ELR (cell line): ENCODE data around the gene WNK3.
"Not testable (repeated sequence)": the region's sequence is repeated elsewhere in the genome, so short reads cannot be mapped to it uniquely, and the experiment has no call there.

ENCODE experiments used
- DNase-seq: peaks from one replicate; pipeline ENCODE4 v3.0.0-alpha.2; 2015; ENCODE audit warnings: low read depth

The WNK3 gene

DNA sequence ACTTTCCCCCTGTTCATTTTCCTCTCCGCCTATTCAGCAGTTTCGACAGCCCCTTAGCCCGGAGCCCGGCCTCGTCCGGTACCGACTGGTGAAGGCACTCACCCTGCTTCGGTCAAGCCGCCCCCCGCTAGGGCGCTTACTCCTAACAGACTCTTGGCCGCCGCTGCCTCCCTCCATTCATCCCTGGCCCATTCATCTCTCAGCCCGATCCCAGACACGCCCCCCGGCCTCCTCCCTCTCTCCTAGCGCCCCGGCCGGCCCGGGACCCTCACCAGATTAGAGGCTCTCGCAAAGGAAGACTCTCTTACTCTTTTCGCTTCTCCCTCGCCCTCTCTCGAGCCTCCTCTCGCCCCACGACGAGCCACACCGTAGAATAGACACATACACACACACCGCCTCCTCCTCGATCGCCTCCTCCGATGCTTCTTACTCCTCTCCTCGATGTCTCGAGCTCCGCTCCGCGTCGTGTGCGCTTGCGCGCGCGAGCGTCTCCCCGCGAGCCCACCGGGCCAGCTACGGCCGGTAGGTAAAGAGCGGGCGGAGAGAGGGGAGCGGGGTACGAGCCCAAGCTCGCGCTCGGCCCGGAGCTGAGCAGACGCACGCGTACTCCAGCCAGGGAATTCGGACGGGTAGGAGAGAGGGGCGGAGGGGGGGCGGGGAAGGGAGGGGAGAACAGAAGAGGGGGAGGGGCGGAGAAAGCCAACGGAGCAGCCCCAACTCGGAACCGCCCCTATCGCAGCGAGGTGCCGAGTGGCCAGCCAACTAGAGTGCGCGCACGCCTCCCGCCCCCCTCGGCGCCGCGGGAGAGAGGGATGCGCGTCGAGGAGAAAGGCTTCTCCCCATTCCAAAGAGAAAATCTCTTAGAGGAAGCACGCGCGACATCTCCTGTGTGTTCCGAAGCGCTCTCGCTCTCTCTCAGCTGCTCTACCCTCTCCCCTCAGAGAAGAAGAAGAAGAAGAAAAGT is at the start of gene WNK3:
Gene WNK3 (minus strand): TSS at position 633 of the 964 bp plus-strand sequence.
- DNase-seq = no peak

DNA sequence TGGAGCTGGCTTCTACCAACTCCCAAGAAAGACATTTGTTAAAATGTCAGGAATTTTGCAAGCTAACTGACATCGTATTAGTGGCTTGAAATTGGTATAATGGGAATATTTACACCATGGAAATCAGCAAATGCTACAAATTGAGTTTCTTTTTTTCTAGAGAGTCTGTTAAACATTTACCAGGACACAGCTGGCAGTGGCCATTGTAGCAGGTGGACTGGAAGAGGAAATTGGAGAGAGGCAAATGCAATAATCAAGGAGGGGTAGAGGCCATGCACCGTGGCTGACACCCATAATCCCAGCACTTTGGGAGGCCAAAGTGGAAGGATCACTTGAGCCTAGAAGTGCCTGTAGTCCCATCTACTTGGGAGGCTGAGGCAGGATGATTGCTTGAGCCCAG is 49.4 kb upstream of the WNK3 start:
- DNase-seq = no peak

DNA sequence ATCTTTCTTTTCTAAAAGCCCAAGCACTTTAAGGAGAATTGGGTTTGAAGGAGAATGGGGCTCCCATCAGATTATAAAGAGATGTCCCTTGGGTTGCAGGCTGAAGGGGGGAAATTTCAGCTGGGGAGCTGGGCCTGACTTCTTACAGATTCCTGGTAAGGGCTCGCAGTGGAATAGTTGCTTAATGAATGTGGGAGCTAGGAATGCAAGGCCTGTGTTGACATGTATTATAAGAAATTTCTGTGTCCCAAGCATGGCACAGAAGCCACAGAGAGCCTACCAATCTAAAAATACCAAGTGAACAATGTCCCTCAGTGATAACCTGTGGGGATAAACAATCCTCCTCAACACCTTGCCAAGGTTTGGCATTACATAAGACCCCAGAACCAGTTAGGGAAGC is 39.3 kb upstream of the WNK3 start:
- DNase-seq = no peak

DNA sequence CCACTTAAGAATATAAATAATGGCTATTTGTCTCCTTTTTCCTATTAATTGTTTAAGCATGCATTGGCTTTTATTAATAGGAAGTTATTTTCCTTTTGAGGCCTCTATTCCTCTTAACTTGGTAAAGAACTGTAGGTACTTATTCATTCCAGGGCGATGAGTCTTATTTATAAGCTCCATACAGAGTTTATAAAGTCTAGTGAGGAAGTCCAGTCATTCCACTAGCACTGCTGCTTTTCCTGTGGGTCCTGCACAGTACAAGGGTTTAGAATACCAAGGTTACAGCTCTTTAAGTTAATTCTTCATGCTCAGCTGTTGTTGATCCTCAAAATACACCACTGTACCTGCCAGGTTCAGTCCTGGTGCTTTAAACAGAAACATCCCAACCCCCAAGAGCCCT is 28.5 kb upstream of the WNK3 start:
- peak; percentile 34 for DNase-seq

DNA sequence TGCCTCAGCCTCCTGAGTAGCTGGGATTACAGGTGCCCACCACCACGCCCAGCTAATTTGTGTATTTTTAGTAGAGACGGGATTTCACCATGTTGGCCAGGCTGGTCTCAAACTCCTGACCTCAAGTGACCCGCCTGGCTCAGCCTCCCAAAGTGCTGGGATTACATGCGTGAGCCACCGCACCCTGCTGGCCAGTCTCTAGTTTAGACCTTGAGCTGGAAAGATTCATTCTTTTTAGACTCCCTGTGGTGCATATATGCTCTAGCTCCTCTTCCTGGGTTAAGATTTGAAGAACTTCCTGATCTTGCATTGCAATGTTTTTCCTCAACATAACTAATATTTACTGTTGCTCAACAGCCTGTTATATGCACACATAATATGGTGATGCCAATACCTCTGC is 26.8 kb upstream of the WNK3 start:
- DNase-seq = not testable (repeated sequence)

DNA sequence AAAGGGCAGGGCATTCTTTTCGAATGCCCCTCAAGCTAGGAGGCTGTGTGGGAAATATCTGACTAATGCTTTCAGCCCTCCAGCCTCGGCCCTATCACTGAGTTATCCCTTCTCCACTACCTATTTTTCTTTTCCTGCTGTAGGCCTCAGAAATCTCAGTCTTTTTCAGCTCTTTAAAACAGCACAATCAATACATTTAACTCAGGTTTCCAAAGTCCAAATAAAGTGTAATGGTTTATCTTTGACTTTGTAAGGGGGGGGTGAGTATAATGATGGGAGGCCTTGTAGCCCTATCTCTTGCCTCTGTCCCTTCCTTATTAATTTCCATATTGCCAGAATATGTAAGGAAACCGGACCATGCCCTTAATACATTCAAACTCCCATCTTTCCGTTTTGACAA is 1.6 kb upstream of the WNK3 start:
- no peak for DNase-seq

DNA sequence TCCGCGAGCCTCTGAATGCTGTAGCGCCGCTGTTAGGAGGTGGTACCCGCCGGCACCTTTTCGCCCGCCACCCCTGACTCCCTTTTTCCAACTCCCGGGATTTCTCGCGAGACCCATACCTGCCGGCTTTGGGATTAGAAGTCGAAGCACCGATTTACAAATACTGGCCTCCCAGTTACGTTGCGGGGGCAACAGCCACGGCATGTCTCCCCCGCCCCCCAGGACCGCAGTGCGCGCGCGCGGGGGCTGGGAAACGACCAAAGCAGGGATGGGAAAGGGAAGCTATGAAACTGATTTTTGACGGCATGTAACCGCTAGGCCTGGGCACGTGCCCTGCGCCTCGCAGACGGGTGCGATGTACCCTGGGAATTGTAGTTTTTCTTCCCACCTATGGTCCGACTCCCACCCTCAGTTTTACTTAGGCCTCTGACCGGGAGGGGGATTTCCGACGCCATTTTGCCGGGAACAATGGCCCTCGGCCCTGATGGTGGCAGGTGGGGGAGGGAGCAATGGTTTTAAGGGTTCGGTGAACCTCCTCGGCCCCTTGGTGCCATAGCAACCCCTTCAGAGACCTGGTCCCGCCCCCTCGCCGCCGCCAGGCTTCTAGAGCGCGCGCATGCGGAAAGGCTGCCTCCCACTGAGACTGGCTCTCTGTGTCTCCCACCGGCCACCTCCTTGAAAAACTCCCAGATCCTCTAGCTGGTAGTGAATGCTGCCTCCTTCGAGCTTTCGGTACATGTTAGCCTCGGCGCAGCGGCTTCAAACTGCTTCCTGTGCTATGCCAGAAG is 772 bp upstream of the WNK3 start:
- no peak for DNase-seq

DNA sequence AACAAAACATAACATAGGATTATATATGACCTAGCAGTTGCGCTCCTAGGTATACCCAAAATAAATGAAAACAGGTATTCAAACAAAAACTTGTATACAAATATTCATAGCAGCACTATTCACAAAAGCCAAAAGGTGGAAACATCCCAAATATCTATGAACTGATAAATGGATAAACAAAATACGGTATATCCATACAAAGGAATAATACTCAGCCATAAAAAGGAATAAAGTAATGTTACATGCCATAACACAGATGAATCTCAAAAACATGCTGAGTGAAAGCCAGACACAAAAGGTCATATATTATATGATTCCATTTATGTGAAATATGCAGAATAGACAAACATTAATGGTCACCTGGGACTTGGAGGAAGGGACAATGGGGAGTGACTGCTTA is 5.2 kb downstream of the WNK3 start:
- DNase-seq = no peak

DNA sequence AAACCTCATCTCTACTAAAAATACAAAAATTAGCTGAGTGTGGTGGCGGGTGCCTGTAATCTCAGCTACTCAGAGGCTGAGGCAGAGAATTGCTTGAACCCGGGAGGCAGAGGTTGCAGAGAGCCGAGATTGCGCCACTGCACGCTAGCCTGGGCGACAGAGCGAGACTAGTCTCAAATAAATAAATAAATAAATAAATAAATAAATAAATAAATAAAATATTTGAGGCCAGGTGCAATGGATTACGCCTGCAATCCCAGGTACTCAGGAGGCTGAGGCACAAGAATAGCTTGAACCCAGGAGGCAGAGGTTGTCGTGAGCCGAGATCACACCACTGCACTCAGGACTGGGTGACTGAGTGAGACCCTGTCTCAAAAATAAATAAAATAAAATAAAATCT is 20.5 kb downstream of the WNK3 start:
- DNase-seq = not testable (repeated sequence)

DNA sequence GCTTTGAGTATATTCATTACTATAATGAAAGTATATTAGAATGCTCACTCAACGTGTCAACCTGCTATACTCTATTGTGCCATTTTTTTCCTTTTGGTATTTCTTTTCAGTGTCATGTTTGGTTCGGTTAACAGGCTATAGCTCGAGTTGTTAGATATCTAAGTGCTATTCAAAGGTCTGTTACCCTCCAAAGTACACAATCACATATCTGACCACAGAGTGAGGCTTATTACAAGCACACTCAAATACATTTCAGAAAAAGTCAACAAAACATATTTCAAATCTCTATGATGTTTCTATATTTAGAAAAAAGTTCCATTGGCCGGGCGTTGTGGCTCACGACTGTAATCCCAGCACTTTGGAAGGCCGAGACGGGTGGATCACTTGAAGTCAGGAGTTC is 32.8 kb downstream of the WNK3 start:
- DNase-seq = no peak

DNA sequence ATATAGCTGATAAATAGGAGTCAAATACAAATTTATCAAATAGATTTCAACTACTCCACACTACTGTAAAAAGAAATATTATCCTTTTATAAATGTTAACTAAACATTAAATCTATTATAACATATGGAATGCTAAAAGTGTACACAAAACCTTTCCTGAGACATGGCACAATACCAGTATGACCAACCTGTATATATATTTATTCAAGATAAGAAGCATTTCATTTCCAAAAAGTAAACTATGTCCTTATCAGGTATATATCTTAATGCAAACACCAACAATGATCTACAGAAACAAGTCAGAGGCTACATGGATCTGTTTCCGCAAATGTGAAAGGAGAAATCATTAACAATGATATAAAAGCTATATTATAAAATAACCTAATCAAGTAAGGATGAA is 37.8 kb downstream of the WNK3 start:
- DNase-seq = no peak

DNA sequence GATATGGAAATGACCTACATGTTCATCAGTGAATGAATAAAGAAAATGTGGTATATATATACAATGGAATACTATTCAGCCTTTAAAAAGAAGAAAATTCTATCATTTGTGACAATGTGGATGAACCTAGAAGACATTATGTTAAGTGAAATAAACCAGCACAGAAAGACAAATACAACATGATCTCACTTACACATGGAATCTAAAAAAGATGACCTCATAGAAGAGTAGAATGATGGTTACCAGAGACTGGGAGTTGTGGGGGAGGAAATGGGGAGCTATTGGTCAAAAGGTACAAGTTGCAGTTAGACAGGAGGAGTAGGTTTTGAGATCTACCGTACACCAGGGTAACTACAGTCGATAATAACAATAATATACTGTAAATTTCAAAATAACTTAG is 51.5 kb downstream of the WNK3 start:
- DNase-seq = no peak

DNA sequence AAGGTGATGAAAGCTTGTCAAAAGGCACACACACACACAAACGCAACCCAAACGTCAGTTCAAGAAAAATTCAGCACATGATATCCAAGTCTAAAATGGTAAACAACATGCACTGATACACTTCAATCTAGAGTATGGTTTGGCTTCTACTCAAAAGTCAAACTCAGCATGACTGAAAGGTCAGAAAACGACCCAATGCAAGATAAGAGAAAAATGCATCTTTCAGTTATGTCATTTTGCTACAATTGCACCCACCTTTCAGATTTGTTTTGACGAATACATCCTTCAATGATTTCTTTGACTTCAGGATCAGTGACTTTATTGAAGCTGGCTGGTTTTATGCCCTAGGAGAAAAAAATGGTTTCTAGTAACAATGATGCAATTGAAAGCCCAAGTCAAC is 56.3 kb downstream of the WNK3 start:
- DNase-seq = no peak

DNA sequence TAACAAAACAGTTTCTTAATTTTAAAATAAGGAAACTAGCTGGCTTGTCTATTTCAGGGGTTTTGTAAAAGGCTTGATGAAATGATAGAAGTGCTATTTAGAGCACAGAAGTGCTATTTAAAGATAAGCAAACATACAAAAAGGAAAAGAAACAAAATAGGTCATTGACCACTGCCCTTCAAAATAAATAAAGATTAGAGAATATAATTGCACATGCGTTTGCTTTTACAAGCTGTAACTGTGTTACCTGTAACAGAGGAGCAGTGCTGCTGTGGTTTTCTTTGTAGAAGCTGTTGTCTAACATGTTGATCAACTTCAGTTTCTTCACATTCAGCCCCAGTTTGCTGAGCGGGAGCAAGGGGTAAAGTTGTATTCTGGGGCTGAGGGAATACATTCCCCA is 63.5 kb downstream of the WNK3 start:
- no peak for DNase-seq

DNA sequence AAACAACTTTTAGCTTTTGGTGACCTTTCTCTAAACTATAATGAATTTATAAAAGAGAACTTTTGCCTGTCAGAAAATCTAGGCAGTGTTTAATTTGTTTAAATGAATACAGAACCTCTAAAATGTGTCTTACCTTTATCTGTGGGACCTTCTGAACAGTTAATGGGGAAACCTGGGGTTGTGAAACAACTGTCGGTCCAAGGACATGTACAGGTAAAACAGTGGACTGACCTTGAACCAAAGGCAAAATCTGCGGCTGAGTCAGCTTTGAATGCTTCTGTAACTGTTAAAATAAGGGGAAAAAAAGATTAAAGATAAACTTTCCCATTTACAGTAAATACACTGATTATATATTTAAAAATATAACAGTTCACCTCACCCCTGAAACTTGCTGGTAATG is 65.1 kb downstream of the WNK3 start:
- DNase-seq = no peak

DNA sequence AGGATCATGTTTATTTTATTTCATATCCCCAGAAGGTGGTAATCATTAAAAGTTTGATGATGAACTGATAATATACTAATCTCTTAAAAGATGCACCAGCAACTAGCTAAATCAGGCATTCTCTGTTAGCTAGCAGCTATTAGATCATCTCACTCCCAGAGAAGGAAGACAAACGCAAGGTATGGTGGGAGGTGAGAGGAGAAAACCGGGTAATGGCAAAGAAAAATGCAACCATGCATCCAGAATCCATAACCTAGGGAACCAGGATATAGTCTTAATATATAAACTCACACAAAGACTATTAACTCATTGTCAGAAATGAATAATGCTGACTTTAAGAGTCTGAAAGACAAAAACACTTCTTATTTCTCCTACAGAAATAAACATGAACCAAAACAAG is 66.1 kb downstream of the WNK3 start:
- no peak for DNase-seq

DNA sequence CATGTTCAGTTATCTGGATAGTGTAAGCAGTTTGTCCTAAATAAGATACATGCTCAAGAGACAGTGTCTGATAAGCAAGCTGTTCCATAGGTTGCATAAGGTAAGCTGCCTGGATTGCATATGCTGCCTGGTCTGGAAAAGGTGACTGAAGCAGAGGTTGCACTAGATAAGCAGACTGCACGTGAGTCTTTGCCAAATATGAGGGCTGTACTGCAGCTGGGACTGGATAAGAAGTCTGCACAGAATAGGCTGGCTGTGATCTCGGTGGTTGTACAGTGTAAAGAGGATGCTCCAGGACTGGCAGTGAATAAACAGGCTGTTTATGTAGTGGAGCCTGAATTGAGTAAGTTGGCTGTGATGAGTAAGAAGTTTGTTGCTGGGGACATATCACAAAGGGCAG is 68.9 kb downstream of the WNK3 start:
- no peak for DNase-seq

DNA sequence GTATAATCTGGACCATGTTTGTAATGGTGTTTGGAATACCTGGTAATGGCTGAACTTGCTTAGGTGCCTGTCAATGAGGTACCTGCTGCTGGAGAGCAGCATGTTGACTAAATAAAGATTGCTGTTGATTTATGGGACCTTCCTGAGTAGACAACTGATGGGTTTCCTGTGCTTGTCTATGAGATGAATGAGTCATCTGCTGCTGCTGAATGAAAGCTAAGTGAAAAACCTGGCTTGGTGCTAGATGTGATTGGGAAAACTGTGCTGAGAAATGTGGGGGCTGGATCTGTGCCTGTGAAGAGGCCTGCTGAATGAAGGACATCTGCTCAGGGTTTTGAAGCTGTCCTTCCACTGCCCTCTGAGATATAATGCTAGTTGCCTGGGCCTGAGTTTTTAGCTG is 69.6 kb downstream of the WNK3 start:
- peak; percentile 0 for DNase-seq

DNA sequence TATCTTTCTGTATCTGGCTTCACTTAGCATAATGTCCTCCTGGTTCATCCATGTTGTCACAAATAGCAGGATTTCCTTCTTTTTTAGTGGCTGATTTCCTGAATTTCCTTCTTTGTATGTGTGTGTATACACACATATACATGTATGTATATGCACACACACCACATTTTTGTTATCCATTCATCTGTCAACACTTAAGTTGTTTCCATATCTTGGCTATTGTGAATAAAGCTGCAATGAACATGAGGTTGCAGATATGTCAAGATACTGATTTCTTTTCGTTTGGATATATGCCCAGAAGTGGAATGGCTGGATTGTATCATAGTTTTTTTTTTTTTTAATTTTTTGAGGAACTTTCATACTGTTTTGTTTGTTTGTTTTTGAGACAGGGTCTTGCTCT is 76.2 kb downstream of the WNK3 start:
- DNase-seq = no peak

DNA sequence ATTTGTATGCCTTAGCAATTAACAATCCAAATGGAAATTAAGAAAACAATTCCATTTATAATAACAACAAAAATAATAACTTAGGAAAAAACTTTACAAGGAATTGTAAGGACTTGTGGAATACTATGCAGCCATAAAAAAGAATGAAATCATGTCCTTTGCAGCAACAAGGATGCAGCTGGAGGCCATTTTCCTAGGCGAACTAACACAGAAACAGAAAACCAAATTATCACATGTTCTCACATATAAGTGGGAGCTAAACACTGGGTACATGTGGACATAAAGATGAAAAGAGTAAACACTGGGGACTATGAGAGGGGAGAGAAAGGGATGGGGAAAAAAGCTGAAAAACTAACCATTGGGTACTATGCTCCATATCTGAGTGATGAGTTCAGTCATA is 77.4 kb downstream of the WNK3 start:
- DNase-seq = no peak

DNA sequence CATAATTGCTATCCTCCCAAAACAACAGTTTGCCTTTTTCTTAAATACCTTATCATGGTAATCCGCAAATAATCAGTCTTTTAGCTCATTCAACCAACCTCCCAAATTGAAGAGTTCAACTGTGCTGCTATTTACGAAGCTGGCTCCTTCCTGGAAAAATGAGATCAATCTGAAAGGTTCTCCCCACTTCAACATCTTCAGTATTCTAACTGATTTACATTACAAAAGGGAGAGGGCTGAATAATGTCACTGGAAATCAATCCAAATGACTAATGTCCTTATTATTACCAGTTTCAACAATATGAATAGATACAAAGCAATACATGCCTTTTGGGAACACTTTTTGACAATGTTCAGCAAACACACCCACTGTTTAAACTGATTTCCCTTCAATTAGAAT is 86.2 kb downstream of the WNK3 start:
- DNase-seq = no peak

DNA sequence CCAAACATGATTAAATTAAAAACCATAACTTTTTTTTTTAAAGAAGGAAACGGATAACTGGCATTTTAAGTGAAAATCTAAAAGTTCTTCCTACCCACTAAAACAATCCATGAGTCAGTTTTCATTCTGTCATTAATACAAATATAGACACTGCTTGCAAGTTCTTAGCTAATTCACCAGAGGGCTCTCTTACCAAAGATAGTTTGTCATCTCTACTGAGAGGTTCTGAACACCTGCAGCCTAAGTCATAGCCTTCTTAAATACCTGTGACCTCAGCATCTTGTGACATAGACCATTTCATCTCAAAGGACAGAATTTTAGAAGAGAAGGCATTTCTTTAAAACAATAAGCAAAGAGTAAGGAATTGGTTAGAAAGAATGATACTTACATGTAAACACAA is 109.5 kb downstream of the WNK3 start:
- DNase-seq = peak; percentile 30

DNA sequence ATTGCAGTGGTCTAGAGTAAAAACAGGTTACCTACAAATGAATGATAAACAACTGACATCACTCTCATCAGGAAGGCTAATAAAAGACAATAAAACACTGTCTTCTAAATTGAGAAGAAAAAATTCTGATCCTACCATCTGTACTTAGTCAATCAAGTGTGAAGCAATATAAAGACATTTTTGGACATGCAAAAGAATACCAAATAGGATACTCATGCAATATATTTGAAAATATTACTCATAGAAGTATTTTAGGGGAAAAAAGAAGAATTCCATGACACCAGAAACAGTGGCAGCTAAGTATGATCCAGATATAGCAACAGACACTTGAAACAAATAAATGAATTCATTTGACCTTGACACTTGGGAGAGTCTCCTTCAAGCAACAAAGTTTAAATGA is 111.0 kb downstream of the WNK3 start:
- DNase-seq = no peak
